Calu3 (cell line): Measurements from ENCODE around the gene RPIA. TPM values are rescaled to one million over a fixed set of nuclear protein-coding genes. Genes with fewer than 3 reads are reported as not detected.
"Not testable (repeated sequence)": the region's sequence is repeated elsewhere in the genome, so short reads cannot be mapped to it uniquely, and the experiment has no call there.

Source experiments
- Bru-seq: library from RNA; stranded (reverse); fragments of 400-500 nt; gene quantifications from one replicate; lab custom pipeline; 2021; lab: Mats Ljungman, UMichigan
- BruChase-seq, 2 experiments: library from RNA; stranded (reverse); fragments of 400-500 nt; gene quantifications; one replicate each; lab custom pipeline; 2021; lab: Mats Ljungman, UMichigan
- BruUV-seq: library from RNA; stranded (reverse); fragments of 400-500 nt; replicated peaks from 2 replicates; lab custom pipeline; 2021; lab: Mats Ljungman, UMichigan
- CTCF ChIA-PET: fragments of 300-600 bp; sonication (Branson Sonifier 250); formaldehyde crosslinking; loops from one replicate; lab custom pipeline; 2022; ENCODE audit warnings: antibody characterized with exemption; lab: Charles Lee
- DNase-seq: peaks from one replicate; pipeline ENCODE4 v3.0.0; 2022
- H3K27ac Mint-ChIP-seq: one replicate; pipeline ENCODE4 v1.8.0; 2022; ENCODE audit warnings: mixed read lengths; ENCODE audit not compliant: unreplicated experiment
- H3K27me3 Mint-ChIP-seq: one replicate; pipeline ENCODE4 v1.8.0; 2022; ENCODE audit warnings: mixed read lengths; ENCODE audit not compliant: unreplicated experiment
- H3K36me3 Mint-ChIP-seq: one replicate; pipeline ENCODE4 v1.8.0; 2022; ENCODE audit warnings: mild to moderate bottlenecking, moderate library complexity, mixed read lengths; ENCODE audit not compliant: insufficient read depth, unreplicated experiment
- H3K4me1 Mint-ChIP-seq: one replicate; pipeline ENCODE4 v1.8.0; 2022; ENCODE audit warnings: mild to moderate bottlenecking, low read depth, mixed read lengths; ENCODE audit not compliant: unreplicated experiment
- H3K4me3 Mint-ChIP-seq: one replicate; pipeline ENCODE4 v1.8.0; 2022; ENCODE audit warnings: mild to moderate bottlenecking, low read depth, moderate library complexity, mixed read lengths; ENCODE audit not compliant: unreplicated experiment
- H3K9me3 Mint-ChIP-seq: one replicate; pipeline ENCODE4 v1.8.0; 2022; ENCODE audit warnings: low read depth, mixed read lengths; ENCODE audit not compliant: unreplicated experiment
- intact Hi-C: fragments of 100-400 bp; cut with micrococcal nuclease; formaldehyde crosslinking; loops from one replicate; pipeline ENCODE4 v1.10.0; 2022; ENCODE audit not compliant: unreplicated experiment
- long read RNA-seq: library from polyadenylated mRNA; stranded (forward); transcript quantifications from one replicate; pipeline ENCODE4 v2.0.0, GENCODE V29; 2022
- total RNA-seq: library from RNA; stranded (reverse); gene quantifications from 2 replicates; pipeline ENCODE4 v1.2.3, GENCODE V29; 2022
- TF ChIP-seq, protein P1 (sequence below): fragments of 200-600 bp; IDR thresholded peaks from one replicate; pipeline ENCODE4 v1.8.0; 2022; ENCODE audit warnings: antibody characterized with exemption; ENCODE audit not compliant: unreplicated experiment

Gene RPIA
- total RNA-seq (23.3 and 23.8 TPM in 2 replicates), Bru-seq, nascent RNA (percentile 75 among the genes with signal in this experiment), BruChase-seq, experiment 1, labeled RNA remaining after a 6-hour chase (percentile 62 among the genes with signal in this experiment), BruChase-seq, experiment 2, labeled RNA remaining after a 2-hour chase (percentile 57 among the genes with signal in this experiment)
- long read RNA-seq, transcript RPIA-201 (9 exons, 1,848 nt) = major isoform, 23 of 31 reads
- long read RNA-seq, partial matches to known transcripts = 4 of 31 reads
- long read RNA-seq, other reads (novel, unspliced or antisense) = 4 of 31 reads

DNA sequence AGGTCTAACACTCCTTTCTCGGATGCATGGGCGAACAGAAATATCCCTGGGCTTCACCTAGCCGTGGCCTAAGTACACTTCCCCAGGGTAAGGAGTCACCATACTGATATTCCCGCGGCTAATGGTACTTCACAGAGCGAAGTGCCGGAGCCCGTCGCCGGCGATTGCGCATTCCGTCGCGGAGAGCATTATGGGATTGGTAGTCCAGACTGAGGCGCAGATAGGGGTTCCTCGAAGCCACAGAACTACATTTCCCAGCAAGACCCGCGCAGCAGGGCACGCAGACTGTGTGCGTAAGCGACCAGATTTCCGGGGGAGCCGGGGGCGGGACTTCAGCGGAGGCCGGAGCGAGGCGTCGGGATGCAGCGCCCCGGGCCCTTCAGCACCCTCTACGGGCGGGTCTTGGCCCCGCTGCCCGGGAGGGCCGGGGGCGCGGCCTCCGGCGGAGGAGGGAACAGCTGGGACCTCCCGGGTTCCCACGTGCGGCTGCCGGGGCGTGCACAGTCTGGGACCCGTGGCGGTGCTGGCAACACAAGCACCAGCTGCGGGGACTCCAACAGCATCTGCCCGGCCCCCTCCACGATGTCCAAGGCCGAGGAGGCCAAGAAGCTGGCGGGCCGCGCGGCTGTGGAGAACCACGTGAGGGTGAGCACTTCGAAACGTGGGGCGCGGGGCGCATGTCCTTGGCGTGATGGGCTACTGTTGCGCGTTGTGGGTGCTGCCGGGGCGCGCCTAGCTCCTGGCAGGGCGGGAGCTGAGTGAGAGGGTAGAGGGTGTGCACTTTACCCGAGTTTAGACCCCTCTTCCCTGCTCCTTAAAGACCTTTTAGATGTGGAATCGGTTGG, at the start of gene RPIA:
RPIA (plus strand) TSS at position 335 of the 845 bp plus-strand sequence; CDS start at position 361, 26 bp downstream.
- CTCF ChIA-PET = interaction anchor here (0.8 to 1.0 kb wide), 2 partner anchors 12 to 91 kb away, joined by 3 to 4 read pairs; no protein-coding TSS in a partner anchor
- no TSS peak for BruUV-seq

DNA sequence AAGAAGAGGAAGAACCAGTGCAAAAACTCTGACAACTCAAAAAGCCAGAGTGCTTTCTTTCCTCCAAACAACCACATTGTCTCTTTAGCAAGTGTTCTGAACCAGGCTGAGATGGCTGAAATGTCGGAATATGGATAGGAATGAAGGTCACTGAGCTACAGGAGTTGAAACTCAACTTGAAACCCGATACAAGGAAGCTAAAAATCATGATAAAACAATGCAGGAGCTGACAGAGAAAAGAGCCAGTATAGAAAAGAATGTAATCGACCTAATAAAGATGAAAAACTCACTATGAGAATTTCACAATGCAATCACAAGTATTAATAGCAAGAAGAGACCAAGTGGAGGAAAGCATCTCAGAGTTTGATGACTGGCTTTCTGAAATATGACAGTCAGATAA, 49.2 kb upstream of the RPIA start:
- H3K4me3 Mint-ChIP-seq = no peak overlapping the region
- TF ChIP-seq, protein P1, sequence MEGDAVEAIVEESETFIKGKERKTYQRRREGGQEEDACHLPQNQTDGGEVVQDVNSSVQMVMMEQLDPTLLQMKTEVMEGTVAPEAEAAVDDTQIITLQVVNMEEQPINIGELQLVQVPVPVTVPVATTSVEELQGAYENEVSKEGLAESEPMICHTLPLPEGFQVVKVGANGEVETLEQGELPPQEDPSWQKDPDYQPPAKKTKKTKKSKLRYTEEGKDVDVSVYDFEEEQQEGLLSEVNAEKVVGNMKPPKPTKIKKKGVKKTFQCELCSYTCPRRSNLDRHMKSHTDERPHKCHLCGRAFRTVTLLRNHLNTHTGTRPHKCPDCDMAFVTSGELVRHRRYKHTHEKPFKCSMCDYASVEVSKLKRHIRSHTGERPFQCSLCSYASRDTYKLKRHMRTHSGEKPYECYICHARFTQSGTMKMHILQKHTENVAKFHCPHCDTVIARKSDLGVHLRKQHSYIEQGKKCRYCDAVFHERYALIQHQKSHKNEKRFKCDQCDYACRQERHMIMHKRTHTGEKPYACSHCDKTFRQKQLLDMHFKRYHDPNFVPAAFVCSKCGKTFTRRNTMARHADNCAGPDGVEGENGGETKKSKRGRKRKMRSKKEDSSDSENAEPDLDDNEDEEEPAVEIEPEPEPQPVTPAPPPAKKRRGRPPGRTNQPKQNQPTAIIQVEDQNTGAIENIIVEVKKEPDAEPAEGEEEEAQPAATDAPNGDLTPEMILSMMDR = no peak
- CTCF ChIA-PET = no interaction called here
- H3K4me1 Mint-ChIP-seq = peaks cover 20% of the 10 kb centered on the region
- peak overlapping the region; percentile 2 for H3K27ac Mint-ChIP-seq
- no peaks in the 10 kb centered on the region for H3K27me3 Mint-ChIP-seq
- no peaks in the 10 kb centered on the region for H3K36me3 Mint-ChIP-seq
- no TSS peak for BruUV-seq
- intact Hi-C loops = no loop called here
- H3K9me3 Mint-ChIP-seq = peaks cover 4% of the 10 kb centered on the region
- DNase-seq = no peak

More for the DNA sequence above, at the start of gene RPIA:
- peaks cover 38% of the 10 kb centered on the region for H3K36me3 Mint-ChIP-seq
- H3K27me3 Mint-ChIP-seq = no peaks in the 10 kb centered on the region
- H3K9me3 Mint-ChIP-seq = peaks cover 7% of the 10 kb centered on the region
- peak within 1 kb of the TSS; percentile 99 for H3K4me3 Mint-ChIP-seq
- intact Hi-C loops = no loop called here
- peak; percentile 98 for DNase-seq
- H3K4me1 Mint-ChIP-seq = peaks cover 52% of the 10 kb centered on the region
- TF ChIP-seq, protein P1 = peak; percentile 43
- peak within 1 kb of the TSS; percentile 95 for H3K27ac Mint-ChIP-seq

DNA sequence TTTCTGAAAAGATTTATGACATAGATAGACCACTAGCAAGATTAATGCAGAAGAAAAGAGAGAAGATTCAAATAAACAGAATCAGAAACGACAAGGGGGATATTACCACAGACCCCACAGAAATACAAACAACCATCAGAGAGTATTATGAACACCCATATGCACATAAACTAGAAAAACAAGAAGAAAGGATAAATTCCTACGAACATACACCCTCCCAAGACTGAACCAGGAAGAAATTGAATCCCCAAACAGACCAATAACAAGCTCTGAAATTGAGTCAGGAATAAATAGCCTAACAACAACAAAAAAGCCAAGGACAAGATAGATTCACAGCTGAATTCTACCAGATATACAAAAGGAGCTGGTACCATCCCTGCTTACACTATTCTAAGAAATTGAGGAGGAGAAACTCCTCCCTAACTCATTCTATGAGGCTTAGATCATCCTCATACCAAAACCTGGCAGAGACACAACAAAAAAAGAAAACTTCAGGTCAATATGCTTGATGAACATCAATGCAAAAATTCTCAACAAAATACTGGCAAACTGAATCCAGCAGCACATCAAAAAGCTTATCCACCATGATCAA, 46.1 kb upstream of the RPIA start:
- H3K9me3 Mint-ChIP-seq, H3K36me3 Mint-ChIP-seq, H3K27ac Mint-ChIP-seq, CTCF ChIA-PET, H3K27me3 Mint-ChIP-seq, H3K4me3 Mint-ChIP-seq, DNase-seq, BruUV-seq, intact Hi-C loops: not testable (repeated sequence)
- H3K4me1 Mint-ChIP-seq = peaks cover 11% of the 10 kb centered on the region

DNA sequence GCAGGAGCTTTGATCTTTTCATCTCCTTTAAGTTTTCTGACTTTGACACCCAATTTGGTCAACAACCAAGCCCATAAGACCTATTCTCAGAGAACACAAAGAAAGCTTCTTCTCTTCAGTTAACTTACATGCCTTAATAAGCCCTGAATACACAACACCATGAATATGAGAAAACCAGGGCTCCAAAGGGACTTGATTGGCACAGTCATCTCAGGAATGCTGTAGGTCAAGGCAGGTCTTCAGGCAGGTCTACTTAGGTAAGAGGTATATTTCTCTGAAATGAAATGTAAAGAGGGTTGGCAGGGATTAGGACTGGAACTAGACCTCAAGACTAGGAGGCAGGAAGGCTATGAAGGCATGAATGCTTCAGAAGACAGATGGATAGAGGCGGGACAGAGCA, 39.8 kb upstream of the RPIA start:
- H3K36me3 Mint-ChIP-seq = no peaks in the 10 kb centered on the region
- no peak overlapping the region for H3K27ac Mint-ChIP-seq
- TF ChIP-seq, protein P1 = no peak
- intact Hi-C loops = no loop called here
- CTCF ChIA-PET = no interaction called here
- H3K9me3 Mint-ChIP-seq = no peaks in the 10 kb centered on the region
- H3K4me1 Mint-ChIP-seq = no peaks in the 10 kb centered on the region
- DNase-seq = no peak
- H3K4me3 Mint-ChIP-seq = no peak overlapping the region
- no TSS peak for BruUV-seq
- H3K27me3 Mint-ChIP-seq = no peaks in the 10 kb centered on the region
